Stomach smooth muscle (tissue), 2 donors: Measurements from ENCODE around the gene FAM221B.

Experiments used
- H3K27ac ChIP-seq: one replicate; pipeline ENCODE4 v1.7.0; 2013; ENCODE audit warnings: mild to moderate bottlenecking, low read length, inconsistent platforms
- H3K27me3 ChIP-seq, 2 donors: one replicate each; pipeline ENCODE4 v1.7.0; 2013; ENCODE audit warnings: low read length in 2 of 2; ENCODE audit not compliant: insufficient read depth in 2 of 2, control insufficient read depth in 1 of 2
- H3K36me3 ChIP-seq, 2 donors: one replicate each; pipeline ENCODE4 v1.7.0; 2013; ENCODE audit warnings: low read length in 2 of 2; ENCODE audit not compliant: control insufficient read depth in 2 of 2, insufficient read depth in 2 of 2
- H3K4me1 ChIP-seq: one replicate; pipeline ENCODE4 v1.7.0; 2013; ENCODE audit warnings: low read length; ENCODE audit not compliant: control insufficient read depth, insufficient read depth
- H3K4me3 ChIP-seq, 2 donors: one replicate each; pipeline ENCODE4 v1.7.0; 2013; ENCODE audit warnings: low read length in 2 of 2
- H3K9ac ChIP-seq, 2 donors: one replicate each; pipeline ENCODE4 v1.7.0; 2013; ENCODE audit warnings: low read length in 2 of 2, mild to moderate bottlenecking in 1 of 2
- H3K9me3 ChIP-seq, 2 donors: one replicate each; pipeline ENCODE4 v1.7.0; 2013; ENCODE audit warnings: low read length in 2 of 2; ENCODE audit not compliant: control insufficient read depth in 2 of 2
- donor health status: healthy.
- donor health status: Pancreatic carcinoma.

The FAM221B gene

DNA sequence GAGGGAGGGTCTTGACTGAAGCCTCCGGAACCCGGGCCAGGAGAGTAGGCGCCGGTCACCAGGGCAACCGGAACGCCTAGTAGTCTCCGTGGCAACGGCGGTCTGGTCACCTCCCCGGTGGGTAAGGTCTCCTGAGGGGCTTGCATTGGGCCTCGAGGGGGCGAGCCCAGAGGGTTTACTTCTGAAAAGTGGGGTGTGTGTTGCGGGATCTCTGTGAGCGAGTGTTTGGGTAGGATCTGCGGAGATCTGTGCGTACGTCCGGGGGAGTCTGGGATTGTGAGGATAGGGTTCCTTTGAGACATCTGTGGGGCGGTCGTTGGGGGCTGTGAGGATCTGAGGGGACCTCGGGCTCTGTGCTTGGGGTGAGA, at the start of gene FAM221B:
TSS of gene FAM221B (minus strand) at position 17 of the 368 bp plus-strand sequence. CDS start 2,571 bp downstream, outside the sequence.
- H3K27ac ChIP-seq: peak within 1 kb of the TSS; percentile 86
- H3K4me1 ChIP-seq: peaks cover 34% of the 10 kb centered on the region

DNA sequence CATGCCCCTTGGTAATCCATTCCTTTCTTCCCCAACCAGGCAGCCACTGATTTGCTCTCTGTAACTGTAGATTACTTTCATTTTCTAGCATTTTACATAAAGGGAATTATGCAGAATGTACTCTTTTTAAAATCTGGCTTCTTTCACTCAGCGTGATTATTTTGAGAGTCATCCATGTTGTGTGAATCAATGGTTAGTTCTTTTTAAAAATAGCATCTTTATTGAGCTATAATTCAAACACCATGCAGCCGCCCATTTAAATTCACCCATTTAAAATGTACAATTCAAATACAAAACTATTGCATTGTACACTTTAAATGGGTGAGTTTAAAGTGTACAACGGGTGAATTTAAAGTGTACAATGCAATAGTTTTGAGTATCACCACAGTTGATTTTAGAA, 44.0 kb upstream of the FAM221B start:
- H3K4me3 ChIP-seq: no peak overlapping the region
- no peak overlapping the region for H3K27ac ChIP-seq
- no peak overlapping the region for H3K9ac ChIP-seq
- H3K36me3 ChIP-seq: no peaks in the 10 kb centered on the region
- H3K9me3 ChIP-seq: no peaks in the 10 kb centered on the region
- peaks cover 9 to 12% of the 10 kb centered on the region in 2 donors for H3K27me3 ChIP-seq
- no peaks in the 10 kb centered on the region for H3K4me1 ChIP-seq

More for the DNA sequence above, at the start of gene FAM221B:
- Histone ChIP-seq H3K27me3 (no peaks in the 10 kb centered on the region), H3K4me3 (peak within 1 kb of the TSS; percentile 66 to 89), H3K9ac (peak within 1 kb of the TSS; percentile 68 to 95), H3K36me3 (peaks cover 0 to 4% of the 10 kb centered on the region in 2 donors), H3K9me3 (no peaks in the 10 kb centered on the region)

GRCh38 chr9:35871545-35871944, 43.0 kb upstream of the FAM221B start:
- Histone ChIP-seq H3K27me3 (peaks cover 9 to 13% of the 10 kb centered on the region in 2 donors), H3K36me3 (no peaks in the 10 kb centered on the region), H3K27ac (no peak overlapping the region), H3K9ac (no peak overlapping the region), H3K9me3 (no peaks in the 10 kb centered on the region), H3K4me3 (no peak overlapping the region), H3K4me1 (no peaks in the 10 kb centered on the region)

DNA sequence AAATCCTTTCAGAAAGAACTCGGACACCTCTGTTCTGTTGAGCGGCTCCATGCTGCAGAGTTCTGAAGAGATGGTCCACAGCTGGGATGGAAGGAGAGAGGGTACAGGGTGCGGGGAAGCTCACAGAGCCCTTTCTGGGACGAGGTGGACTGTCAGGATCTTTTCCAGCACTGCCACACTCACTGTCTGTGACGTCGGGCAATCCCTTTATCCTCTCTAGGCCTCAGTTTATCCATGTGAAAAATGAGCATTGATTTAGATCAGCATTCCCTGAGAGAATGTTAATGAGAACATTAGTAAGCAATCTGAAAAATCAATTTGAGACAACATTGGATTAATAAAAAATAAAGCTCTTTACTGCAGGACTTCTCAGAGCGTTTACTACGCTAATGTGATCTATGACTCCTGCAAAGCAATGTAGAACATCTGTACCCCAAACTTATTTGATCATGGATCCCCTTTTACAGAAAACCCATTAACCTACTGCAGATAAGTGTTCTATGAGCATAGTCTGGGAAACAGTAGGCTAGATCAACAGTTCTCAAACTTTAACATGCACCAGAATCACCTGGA, 41.9 kb upstream of the FAM221B start, which contains the start of gene OR13J1:
TSS of gene OR13J1 (minus strand) at position 51 of the 573 bp plus-strand sequence. CDS start at position 51, 0 bp downstream.
- no peaks in the 10 kb centered on the region for H3K36me3 ChIP-seq
- no peak within 1 kb of the TSS for H3K27ac ChIP-seq
- H3K4me3 ChIP-seq: no peak within 1 kb of the TSS
- peaks cover 9 to 13% of the 10 kb centered on the region in 2 donors for H3K27me3 ChIP-seq
- no peak within 1 kb of the TSS for H3K9ac ChIP-seq
- no peaks in the 10 kb centered on the region for H3K9me3 ChIP-seq
- H3K4me1 ChIP-seq: no peaks in the 10 kb centered on the region

DNA sequence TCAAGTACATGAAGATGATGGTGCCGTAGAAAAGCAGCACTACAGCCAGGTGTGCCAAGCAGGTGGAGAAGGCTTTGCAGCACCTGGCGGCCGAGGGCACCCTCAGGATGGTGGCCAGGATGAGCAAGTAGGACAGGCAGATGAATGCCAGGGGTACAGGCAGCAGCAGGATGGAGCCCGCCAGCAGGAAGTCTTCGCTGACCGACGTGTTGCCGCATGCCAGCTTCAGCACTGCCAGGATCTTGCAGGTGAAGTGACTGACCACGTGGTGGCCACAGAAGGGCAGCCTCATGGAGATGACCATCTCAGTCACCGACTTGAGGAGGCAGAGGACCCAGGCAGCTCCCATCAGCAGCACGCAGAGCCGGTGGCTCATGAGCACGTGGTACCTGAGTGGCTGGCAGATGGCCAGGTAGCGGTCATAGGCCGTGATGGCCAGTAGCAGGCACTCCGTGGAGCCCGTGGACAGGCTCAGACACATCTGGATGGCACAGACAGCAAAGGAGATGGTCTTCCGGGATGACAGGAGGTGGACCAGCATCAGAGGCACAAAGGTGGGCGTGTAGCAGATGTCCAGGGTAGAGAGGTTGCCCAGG, 41.2 kb upstream of the FAM221B start:
- Histone ChIP-seq H3K27ac (no peak overlapping the region), H3K27me3 (peaks cover 9 to 13% of the 10 kb centered on the region in 2 donors)

DNA sequence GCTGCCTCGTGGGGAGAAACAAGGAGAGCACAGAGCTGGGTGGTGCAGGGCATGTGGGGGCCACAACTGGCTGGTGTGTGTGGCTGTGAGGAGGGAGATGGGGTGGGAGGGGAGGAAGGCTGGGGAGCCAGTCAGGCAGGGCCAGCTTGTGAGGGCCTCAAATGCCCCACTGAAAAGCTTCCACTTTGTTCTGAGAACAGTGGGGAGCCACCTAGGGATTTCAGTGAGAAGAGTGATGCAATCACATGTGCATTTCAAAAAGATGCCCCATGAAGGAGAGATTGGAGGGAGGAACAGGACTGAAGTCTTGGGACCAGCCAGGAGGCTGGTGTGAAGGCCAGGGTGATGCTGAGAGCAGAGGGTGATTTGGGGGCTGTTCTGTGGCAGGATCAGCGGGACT, 40.4 kb upstream of the FAM221B start:
- Histone ChIP-seq H3K4me1 (no peaks in the 10 kb centered on the region), H3K27ac (no peak overlapping the region), H3K4me3 (no peak overlapping the region), H3K9me3 (no peaks in the 10 kb centered on the region), H3K9ac (no peak overlapping the region), H3K36me3 (no peaks in the 10 kb centered on the region), H3K27me3 (peaks cover 9 to 13% of the 10 kb centered on the region in 2 donors)

More for the DNA sequence above, 41.2 kb upstream of the FAM221B start:
- Histone ChIP-seq H3K9ac (no peak overlapping the region), H3K4me1 (no peaks in the 10 kb centered on the region), H3K9me3 (no peaks in the 10 kb centered on the region), H3K36me3 (no peaks in the 10 kb centered on the region), H3K4me3 (no peak overlapping the region)

GRCh38 chr9:35867538-35867937, 39.0 kb upstream of the FAM221B start:
- Histone ChIP-seq H3K27me3 (peaks cover 9 to 15% of the 10 kb centered on the region in 2 donors), H3K27ac (no peak overlapping the region), H3K4me3 (no peak overlapping the region), H3K9me3 (no peaks in the 10 kb centered on the region), H3K9ac (no peak overlapping the region), H3K36me3 (no peaks in the 10 kb centered on the region), H3K4me1 (no peaks in the 10 kb centered on the region)

GRCh38 chr9:35864695-35865255, 36.2 kb upstream of the FAM221B start:
- Histone ChIP-seq H3K9ac (no peak overlapping the region), H3K27me3 (peaks cover 9 to 12% of the 10 kb centered on the region in 2 donors), H3K4me3 (no peak overlapping the region), H3K9me3 (no peaks in the 10 kb centered on the region), H3K36me3 (no peaks in the 10 kb centered on the region), H3K4me1 (peaks cover 4% of the 10 kb centered on the region), H3K27ac (no peak overlapping the region)

- Histone ChIP-seq H3K27me3 (peaks cover 2 to 8% of the 10 kb centered on the region in 2 donors), H3K4me3 (no peak overlapping the region), H3K9ac (no peak overlapping the region), H3K27ac (no peak overlapping the region), H3K9me3 (no peaks in the 10 kb centered on the region), H3K4me1 (peaks cover 4% of the 10 kb centered on the region), H3K36me3 (no peaks in the 10 kb centered on the region)
These were observed 35.1 kb upstream of the FAM221B start for GRCh38 chr9:35863583-35863982.

GRCh38 chr9:35862328-35862727, 33.8 kb upstream of the FAM221B start:
- Histone ChIP-seq H3K27ac (no peak overlapping the region), H3K9ac (no peak overlapping the region), H3K36me3 (no peaks in the 10 kb centered on the region), H3K9me3 (no peaks in the 10 kb centered on the region), H3K4me3 (no peak overlapping the region), H3K4me1 (peaks cover 4% of the 10 kb centered on the region), H3K27me3 (peaks cover 0 to 5% of the 10 kb centered on the region in 2 donors)
